Measurements from ENCODE around the gene KRT36.

Gene KRT36

DNA sequence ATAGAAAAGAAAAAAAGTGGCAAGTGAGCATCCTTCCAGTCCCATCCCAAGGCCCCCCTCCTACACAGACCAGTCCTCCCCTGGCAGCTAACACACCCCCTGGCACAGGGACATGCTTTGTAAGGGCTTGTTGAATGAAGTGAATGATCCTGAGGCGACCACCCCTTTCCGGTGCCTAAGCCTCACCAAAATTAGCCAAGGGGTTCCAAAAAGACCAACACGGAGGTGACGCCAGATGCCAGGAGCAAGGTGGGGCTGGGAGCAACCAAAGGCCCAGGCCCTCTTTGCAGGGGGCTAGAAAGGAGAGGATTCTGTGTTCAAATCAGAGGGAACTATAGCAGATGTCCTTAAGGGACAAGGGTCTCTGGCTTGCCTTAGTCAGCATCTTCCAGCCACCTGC, 14.3 kb downstream of the KRT36 start:
- DNase-seq: no peak

DNA sequence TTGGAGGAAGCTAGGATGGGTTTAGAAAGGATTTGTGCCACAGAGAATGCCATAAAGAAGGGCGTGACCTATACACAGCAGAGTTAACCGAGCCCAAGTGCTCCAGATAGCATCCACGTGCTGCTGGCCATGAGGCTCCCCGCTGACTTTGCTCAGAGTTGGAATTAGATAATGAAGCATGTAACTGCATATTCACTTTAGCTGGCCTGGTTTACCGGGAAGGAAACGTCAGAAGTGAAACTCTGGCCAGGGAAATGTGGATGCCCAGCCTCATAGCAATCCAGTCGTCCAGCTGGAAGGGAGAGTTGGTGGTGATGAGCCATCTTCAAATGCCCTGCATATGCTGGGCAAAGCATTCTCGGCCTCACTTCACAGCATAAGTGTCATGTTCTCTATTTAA, 14.8 kb downstream of the KRT36 start:
- no peak for DNase-seq

DNA sequence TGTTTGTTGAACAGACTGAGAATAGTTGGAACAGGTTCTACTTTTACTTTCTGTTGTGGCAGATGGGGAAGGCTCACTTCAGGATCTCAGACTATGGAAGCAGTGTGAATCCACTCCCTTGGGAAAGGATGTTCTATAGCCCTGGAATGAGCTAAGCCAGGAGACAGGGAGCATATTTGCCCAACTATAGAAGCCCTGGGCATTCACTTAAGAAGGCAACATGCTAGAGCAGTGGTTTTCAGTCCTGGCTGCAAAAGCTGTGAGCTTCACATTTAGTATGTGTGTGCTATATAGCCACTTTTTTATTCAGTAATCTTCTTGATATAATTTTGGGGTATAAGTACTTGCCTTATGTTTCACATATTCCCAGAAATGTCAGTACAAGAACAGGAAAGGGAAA, 21.4 kb downstream of the KRT36 start:
- no peak for DNase-seq

DNA sequence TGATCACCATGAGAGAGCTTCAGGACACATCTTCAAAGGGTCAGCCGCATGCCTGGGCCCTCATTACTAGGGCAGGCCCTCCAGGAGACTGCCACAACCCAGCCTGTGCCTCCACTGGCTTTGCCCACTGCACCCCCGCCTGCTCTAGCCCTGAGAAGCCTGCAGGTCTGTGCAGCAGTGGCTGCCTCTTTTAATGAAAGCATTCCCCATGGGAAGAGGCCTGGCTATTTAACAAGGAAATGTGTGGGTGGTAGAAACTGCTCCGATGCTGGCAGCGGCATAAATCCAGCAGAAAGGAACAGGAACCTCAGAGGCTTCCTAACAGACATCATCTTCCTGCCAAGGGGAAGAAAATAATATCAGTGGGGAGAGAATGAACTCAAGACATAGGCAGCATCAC, 22.1 kb downstream of the KRT36 start:
- DNase-seq: no peak

DNA sequence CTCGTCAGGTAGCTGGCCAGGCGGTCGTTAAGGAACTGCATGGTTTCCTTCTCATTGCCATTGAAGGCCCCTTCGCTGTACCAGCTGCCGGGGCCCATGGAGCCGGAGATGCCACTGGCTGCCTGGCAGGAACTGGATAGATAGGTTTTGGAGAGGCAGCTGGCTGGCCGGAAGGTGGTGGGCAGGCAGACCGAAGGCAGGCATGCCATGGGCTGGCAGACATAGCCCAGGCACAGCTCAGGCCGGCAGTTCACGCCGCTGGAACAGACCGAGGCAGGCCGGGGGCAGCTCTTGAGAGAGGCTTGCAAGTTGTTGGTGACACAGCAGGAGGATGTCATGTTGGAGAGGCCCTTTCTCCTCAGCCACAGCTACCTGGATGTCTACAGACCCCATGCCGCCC, 22.7 kb downstream of the KRT36 start, which contains the start of gene KRT32:
KRT32 (minus strand) TSS at position 399 of the 400 bp plus-strand sequence; CDS start at position 338, 61 bp downstream.
- DNase-seq: no peak

DNA sequence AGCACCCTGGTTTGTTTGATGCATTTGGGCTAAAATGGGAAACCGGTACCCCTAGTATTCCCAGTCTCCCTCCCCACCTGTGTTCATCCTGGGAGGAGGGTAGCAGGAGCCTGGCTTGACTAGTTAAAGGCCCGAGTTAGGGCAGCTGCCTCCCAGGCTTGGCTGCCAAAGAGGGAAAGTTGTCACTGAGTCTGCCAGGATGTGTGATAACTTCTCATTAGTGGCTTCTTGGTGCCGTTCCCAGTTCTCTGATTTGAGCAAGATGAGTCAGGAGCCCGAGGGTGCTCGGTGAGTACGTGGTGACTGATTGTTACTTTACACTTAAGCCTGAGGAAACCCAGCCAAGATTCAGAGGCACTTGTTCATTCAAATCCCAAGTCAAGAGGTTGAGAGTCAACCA, 25.0 kb downstream of the KRT36 start:
- DNase-seq: no peak

DNA sequence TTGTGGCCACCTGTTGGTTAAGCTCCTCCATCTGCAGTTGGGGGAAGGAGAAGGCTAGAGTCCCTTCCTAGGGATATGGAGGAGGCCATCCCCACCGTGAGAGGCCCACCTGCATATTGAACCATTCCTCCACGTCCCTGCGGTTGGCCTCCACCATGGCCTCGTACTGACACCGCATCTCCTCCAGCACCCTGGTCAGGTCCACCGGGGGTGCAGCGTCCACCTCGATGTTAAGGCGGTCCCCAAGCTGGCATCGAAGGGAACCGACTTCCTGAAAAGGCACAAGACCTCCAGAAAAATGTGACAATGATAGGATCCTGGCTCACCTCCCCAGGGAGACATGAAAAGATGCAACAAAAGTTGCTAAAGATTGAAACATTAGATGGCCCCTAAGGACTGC, 25.5 kb downstream of the KRT36 start:
- no peak for DNase-seq

DNA sequence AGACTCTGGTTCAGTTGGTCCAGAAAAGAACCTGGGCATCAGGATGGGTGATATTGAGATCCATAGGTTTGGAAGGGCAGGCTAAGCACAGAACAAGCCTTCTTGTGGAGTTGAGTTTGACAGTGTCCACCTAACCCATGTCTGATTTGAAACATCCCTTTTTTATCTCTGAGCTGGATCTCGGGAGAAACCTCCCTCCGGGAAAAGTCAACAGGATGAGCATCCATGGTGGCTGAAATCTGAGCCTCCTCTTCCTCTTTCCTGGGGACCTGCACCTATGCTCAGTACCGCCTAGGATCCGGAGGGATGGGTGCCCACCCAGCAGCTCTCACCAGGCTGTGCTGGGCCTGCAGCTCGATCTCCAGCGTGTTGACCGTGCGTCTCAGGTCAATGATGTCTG, 26.0 kb downstream of the KRT36 start:
- DNase-seq: no peak

DNA sequence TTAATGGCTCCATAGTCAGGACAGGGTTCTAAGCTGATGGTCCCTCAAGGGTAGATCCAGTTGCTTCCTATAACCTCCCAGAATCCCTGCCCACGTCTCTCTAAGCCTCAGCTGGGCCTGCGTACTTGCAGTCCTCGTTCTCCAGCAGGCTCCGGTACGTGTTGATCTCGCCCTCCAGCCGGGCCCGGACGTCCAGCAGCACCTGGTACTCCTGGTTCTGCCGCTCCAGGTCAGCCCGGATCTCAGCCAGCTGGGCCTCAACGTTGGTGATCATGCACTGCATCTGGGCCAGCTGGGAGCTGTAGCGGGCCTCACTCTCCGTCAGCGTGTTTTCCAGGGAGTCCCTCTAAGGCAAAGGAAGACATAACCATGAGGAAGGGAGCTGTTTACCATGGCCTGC, 27.0 kb downstream of the KRT36 start:
- DNase-seq: no peak

DNA sequence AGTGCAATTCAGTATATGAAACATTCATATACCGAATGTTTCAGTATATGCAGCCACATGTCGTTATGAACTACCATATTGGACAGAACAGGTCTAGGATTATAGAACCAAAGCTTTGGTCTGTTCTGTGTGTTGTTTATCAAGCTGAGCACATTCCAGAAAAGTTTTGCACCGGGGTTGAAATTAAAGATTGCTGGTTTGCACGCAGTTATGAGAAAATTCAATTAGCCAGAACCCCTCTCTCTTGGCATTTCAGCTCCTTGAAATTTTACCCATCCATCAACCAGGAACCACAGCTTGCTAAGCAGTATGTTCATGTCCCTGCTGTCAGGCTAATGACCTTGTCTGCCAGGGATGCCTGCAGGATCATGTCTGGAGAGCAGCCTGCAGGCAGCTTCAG, 32.0 kb downstream of the KRT36 start:
- no peak for DNase-seq

DNA sequence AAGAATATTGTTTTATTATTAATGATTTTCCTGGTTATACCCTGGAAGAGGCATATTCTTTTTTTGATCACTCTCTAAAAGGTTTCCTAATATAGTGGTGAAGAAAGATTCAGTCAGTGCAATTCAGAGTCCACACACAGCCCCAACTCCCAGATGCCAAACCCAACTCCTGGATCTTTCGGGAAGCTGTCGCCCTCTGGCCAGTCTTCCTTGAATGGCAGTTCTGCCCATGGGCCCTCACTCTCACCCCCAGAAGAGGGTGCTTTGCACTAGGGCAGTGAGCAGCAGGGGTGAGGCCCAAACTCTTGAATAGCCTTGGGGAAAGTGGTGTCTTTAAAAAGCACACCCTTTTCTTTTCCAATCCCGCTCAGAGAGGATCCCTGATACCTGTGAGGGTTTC, 33.5 kb downstream of the KRT36 start:
- DNase-seq: no peak

DNA sequence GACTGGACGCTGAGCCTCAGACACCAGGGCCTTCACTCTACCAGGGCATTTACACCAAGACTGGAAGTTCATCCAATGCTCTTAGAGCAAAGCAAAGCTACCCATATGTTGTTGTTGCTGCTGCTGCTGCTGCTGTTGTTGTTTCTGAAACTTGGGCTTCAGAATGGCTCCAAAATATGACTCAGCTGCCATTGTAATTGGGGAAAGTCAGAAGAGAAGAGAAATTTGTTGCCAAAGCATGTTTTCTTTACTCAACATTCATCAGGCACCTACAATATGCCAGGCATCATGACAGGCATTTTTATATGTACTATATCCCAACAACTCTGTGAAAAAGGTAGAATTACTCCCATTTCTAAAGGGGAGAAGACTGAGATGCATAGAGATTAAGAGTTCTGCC, 34.5 kb downstream of the KRT36 start:
- no peak for DNase-seq

DNA sequence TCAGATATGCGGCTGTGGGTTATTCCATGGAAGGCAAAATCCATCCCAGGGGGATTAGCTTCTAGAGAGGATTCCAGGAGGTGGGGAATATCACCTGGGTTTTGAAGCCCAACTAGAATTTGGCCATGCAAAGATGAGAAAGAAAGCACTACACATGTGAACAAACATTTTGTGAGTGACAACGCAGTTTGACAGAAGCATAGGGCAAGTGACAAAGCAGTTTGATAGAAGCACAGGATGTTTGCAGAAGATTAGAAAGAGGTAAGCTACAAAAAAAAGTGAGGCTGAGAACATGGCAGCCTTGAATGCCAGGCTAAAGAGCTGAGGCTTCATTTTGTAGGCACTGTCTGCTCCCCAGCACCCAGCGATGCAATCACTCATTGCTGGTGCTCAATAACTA, 36.6 kb downstream of the KRT36 start:
- DNase-seq: no peak

DNA sequence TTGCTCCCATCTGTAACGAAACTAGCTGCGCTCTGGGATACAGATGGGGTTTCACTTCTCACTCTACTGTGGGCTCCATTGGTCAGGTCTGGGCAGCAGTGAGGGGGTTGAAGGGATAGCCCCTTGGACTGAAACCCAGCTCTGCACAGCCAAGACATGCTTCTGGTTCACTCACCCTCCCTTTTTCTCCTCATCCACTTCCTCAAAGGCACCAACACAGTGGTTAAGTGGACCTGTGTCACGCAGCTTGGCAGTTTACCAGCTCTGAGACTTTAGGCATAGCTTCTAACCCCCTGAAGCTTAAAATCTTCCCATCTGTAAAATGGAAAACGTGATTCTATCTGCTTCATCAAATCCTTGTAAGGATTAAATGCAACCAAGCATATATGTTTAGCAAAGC, 37.4 kb downstream of the KRT36 start:
- DNase-seq: no peak

DNA sequence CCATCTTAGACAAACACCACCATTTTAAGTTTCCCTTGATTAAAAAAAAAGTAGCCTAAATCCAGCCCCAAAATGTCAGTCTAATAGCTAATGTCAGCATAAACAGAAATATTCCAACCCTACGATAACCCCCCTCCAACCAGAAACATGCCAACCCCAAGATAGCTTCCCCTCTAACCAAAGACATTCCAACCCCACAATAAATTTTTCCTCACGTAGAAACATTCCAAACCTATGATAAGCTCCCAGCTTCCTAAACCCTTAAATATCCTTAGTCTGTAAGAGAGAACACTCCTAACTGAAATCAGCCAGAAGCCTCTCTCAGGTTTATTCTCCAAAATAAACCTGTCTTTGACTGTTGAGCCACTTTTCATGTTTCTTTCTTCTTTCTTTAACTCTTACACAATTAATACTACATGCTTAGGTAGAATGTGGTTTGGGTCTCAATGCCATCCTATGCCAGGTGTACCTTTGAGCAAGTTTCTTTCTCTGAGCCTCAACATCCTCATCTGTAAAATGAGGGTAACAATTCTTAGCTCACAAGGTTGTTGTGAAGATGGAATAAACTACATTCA, 38.5 kb downstream of the KRT36 start:
- no peak for DNase-seq

DNA sequence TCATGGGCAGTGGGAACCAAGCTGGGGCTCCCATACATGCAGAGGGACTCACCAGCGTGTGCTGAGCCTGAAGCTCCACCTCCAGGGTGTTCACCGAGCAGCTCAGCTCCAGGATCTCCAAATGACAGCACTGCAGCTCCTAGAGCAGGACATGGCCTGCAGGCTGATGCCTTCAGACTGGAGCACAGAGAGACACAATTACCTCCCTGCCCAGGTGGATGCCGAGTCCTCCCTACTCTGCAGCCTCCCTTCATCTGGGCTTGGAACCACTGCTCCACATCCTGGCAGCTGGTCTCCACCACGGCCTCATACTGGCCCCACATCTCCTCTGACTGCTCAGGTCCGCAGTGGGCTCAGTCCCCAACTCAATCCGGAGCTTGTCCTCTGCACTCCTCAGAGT, 40.7 kb downstream of the KRT36 start:
- no peak for DNase-seq

DNA sequence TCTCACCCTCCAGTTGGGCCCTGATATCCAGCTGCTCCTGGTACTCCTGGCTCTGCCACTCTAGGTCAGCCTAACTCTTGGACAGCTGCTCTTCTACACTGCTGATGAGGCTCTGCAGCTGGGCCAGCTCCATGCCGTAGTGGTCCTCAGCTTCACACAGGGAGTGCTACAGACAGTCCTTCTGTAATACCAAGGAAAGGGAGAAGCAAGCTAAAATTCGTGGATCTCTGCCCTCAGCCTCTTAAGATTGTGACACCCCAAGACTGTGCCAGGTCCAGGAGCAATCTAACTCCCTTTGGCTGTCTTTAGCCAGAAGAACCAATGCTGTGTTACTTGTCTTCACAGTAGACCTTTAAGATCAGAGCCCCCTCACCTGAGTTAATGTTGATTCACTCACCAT, 41.2 kb downstream of the KRT36 start:
- DNase-seq: no peak

DNA sequence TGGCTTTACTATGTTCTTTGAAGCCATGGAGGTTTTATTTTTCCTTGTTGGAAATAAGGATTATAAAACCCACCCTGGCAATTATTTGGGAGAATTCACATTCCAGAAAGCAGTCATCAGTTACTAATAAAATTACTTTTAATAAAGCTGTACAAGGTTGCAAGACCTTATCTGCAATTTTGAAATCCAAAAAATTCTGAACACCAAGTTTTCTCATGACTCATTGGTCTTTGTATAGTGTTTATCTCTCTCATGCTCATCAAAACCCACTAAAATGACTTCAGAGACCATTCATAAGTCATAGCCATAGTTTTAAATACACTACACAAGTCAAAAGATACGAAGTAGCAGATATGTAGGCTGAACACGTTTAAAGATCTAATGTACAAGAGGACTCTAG, 42.9 kb downstream of the KRT36 start:
- no peak for DNase-seq

DNA sequence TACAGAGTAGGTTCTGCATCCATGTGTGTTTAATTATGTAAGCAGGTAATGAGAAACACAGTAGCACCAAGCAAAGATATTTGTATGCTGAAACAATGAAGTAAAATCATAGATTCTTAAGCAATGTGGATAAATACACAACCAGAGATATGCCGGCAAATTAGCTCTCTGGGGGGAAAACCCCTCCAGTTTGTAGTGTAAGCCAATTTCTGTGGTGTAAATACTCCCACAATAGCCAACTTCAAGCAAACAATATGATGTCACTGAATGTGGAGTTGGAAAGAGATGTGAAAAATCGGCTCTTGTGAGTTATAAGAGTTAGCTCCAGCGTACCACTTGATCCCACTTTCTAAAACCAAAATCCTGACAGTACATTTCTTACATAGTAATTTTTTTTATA, 45.1 kb downstream of the KRT36 start:
- no peak for DNase-seq

DNA sequence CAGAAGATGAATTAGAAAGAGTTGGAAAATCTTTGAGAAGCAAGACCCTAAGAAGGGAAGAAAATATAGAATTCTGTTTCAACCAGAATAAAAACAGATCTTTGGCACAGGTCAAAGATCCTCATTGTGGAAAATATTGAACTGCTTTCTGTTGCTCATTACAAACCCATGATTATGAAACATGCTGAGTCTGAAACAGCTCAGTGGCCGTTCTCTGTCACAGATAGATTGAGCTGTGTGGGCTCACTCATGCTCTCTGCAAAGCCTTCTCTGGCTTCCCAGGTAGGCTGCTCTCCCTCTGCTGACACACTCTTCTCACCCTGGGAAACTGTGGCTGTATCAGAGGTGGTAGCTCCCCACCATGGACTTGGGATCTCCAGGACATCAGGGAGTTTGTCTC, 45.5 kb downstream of the KRT36 start:
- no peak for DNase-seq

DNA sequence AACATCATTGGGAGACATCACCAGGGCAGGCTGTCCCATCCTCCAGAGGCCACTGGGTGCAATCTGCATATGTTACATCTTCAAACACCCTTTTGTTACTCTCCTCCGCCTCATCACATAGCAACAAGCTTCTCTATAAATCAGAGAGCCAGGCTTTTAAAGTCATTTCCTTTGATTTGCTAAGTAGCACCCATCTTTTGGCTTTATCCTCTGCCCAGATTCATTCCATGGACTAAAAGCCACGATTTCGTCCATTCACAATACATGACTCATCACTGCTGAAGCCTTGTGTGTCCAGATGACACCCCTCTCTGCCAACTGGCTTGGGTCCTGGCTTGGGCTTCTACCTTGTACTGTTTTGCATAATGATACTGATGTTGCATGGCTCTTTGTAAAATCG, 47.0 kb downstream of the KRT36 start:
- DNase-seq: no peak

DNA sequence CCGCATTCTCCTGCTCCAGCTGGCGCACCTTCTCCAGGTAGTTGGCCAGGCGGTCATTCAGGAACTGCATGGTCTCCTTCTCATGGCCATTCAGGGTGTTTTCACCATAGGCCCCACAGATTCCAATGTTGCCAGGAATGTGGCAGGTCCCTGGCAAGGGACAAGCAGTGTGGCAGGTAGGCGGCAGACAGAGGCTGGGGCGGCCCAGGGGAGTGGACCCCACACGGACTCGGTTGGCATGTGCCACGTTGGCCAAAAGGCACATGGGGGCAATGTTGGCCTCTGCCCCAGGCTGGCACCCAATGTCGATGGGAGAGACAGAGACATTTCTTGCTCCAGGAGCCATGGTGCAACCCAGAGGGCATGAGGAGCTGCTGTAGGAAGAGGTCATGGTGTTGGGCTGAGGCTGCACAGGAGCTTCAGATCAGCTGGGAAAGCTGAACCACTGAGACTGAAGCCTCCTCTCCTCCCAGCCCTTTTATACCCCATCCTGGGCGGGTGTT, 49.1 kb downstream of the KRT36 start, which contains the start of gene KRT38:
KRT38 (minus strand) TSS at position 453 of the 503 bp plus-strand sequence; CDS start at position 391, 62 bp downstream.
- no peak for DNase-seq

DNA sequence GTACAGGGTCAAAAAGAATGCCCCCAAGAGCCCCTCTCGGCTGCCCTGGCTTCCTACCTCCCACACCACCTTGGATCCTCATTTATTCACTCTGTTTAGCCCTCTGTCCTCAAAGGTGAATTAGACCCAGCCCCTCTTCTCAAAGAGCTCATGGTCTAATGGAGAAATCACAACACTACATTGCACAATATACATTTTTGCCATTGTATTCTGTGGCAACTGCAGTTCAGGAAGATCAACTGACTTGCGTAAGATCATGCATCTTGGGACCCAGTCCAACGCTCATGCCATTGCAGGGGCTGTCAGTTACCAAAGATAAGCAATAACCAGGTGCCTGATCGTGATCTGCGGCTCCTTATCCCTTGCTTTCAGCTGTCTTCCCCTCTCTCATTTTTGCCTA, 50.3 kb downstream of the KRT36 start:
- no peak for DNase-seq

DNA sequence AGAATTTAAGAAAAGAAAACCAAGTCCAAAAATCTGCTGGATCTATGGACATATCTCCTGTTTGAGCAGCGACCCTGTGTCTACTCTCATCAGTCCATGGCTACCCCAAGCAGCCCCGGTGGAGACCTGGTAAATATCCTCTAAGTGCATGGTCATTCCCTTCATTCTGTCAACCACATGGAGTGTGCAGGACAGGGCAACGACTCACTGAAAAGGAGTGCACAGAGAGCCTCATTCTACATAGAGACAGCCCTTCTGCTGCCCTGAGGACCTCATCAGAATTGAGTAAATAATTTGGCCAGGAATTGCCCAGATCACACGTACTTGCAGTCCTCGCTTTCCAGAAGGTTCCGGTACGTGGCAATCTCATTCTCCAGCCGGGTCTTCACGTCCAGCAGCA, 51.9 kb downstream of the KRT36 start:
- no peak for DNase-seq

DNA sequence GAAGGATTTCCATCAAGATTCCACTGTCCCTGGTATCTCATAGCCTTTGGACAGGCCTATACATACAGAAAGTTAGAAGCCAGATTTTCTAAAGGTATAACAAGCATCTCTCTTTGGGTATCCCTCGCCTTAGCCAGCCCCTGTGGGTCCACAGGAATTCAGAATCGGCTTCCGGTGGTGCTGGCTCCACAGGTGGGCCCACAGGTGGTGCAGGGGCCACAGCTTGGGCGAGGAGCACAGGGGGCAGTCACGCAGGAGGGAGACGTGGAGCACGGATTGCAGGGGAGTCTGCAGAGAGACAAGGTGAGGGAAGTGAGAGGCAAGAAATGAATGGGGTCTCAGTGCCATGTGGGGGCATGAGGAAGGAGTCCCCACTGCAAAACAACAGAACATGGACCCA, 52.5 kb downstream of the KRT36 start:
- no peak for DNase-seq

Data from femur (tissue), 1 donor.